ENCODE measurements around the gene MAPRE3.

- TF ChIP-seq CTCF (IDR thresholded peaks at IDR 0.05) (no peak), POLR2A (IDR thresholded peaks at IDR 0.05) (no peak)
Observed at GRCh38 chr2:26948800-26949199, 21.6 kb upstream of the MAPRE3 start.

Data from Peyer's patch (tissue), 4 donors.